HG03521 (cell line): ENCODE measurements around the gene NOTO.
"Not testable (repeated sequence)": the region's sequence is repeated elsewhere in the genome, so short reads cannot be mapped to it uniquely, and the experiment has no call there.

Source experiments
- ATAC-seq: cut with Tn5 transposase; IDR thresholded peaks from one replicate; pipeline ENCODE4 v1.9.1; 2021; ENCODE audit warnings: mild to moderate bottlenecking, moderate library complexity; ENCODE audit not compliant: unreplicated experiment

The NOTO gene

DNA sequence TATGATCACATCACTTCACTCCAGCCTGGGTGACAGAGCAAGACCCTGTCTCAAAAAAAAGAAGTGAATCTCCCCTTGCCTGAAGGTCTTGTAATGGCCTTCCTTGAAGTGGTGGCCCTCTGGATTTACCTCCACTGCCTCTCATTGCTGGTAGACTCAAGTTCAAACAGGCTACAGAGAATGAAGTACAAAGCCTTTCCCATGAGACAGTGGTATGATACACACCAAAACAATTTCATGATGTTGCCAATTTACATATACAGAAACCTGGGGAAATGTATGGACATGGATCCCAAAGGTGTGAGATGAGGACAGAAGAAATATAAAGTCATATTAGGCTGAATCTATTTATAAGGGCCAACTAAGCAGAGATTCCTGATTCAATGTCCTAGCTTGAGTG is 4.8 kb upstream of the NOTO start:
- ATAC-seq: no peak

DNA sequence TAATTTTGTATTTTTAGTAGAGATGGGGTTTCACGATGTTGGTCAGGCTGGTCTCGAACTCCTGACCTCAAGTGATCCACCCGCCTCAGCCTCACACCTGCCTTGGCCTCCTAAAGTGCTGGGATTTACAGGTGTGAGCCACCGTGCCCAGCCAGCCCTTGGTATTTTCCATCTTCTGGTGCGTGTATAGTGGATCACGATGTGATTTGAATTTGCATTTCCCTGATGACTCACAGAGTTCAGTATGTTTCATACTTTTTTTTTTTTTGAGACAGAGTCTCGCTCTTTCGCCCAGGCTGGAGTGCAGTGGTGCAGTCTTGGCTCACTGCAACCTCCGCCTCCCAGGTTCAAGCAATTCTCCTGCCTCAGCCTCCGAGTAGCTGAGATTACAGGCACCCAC is 2.1 kb upstream of the NOTO start:
- ATAC-seq: not testable (repeated sequence)

DNA sequence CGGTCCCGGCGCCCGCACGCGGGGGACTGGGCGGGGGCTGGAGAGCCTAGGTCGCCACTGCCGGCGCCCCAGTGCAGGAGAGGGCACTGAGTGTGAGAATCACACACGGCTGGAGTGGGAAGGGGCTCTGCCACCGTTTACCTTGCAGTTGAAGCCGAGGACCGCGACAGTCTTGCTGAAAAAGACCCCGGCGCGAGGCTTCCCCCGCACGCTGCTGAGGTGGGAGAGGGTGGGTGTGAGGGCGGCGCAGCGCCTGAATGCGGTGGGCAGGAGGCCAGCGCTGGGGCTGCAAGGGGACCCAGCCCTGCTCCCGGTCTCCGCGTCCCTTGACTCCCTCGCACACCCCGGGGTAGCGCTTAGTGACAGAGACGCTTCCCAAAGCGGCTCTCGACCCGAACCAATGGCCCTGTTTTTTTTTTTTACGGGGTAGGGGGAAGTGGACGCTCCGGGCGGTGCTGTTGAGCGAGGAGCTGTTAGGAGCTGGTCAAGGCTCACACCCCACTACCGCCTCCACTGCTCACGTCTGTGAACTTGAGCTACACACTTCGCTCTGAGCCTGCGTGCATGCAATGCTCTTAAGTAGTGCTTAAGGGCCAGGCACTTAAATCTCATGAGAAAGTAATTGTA is 794 bp downstream of the NOTO start:
- no peak for ATAC-seq

DNA sequence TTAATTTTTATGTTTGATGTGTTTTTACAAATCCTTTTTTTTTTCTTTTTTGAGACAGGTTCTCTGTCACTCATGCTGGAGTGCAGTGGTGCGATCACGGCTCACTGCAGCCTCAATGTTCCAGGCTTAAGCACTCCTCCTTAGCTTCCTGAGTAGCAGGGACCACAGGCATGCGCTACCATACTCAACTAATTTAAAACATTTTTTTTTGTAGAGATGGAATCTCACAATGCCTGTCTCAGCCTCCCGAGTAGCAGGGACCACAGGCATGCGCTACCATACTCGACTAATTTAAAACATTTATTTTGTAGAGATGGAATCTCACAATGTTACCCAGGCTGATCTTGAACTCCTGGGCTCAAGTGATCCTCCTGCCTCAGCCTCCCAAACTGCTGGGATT is 3.2 kb downstream of the NOTO start:
- no peak for ATAC-seq

DNA sequence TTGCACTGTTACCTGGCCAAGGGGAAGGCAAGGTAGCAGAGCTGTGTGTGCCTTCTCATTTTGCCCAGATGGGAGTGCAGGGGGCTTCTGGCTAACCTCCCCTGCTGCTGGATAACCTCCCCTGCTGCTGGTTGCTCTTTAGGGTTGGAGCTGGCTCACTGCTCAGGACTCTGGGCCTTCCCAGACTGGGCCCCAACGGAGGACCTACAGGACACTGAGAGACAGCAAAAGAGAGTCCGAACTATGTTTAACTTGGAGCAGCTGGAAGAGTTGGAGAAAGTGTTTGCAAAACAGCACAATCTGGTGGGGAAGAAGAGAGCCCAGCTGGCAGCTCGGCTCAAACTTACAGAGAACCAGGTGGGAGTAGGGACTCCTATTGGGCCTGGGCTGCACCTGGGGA is 5.9 kb downstream of the NOTO start:
- no peak for ATAC-seq

DNA sequence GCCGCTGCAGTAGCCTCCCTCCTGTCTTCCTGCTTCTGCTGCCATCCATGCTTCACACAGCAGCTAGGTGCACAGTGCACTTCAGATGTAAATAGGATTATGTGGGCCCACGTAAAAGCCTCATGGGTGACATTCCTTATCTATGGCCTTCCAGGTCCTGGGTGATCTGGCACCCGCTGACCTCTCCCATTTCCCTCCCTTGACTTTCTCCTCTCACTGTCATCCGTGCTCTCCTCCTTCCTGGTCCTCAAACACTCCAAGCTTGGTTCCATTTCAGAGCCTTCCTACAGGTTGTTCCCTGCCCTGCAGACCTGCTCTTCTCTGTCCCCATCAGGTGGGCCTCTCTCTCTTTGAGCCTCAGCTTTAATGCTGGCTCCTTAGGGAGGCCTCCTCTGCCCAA is 7.6 kb downstream of the NOTO start:
- no peak for ATAC-seq

DNA sequence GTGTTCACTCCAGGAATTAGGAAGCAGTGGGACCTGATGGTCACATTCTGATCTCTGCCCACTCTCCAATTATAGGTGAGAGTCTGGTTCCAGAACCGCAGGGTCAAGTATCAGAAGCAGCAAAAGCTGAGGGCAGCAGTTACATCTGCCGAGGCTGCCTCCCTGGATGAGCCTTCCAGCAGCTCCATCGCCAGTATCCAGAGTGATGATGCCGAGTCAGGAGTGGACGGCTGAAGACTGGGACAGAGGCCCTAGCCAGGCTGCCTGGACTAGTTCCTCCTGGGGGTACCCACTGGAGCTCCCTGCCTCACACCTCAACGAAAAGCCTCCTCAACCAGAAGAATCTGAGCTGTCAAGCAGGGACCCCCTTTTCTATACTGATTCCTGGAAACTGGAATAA is 8.3 kb downstream of the NOTO start:
- ATAC-seq: no peak

DNA sequence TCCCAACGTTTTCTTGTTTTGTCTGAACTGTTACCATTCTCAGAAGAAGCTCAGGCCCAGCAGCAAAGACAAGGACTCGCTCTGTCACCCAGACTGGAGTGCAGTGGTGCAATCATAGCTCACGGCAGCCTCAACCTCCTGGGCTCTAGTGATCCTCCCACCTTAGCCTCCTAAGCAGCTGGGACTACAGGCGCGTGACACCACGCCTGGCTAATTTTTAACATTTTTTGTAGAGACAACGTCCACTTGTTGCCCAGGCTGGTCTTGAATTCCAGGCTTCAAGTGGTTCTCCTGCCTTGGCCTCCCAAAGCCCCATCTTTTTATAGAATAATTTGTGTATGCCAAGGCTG is 9.7 kb downstream of the NOTO start:
- no peak for ATAC-seq

DNA sequence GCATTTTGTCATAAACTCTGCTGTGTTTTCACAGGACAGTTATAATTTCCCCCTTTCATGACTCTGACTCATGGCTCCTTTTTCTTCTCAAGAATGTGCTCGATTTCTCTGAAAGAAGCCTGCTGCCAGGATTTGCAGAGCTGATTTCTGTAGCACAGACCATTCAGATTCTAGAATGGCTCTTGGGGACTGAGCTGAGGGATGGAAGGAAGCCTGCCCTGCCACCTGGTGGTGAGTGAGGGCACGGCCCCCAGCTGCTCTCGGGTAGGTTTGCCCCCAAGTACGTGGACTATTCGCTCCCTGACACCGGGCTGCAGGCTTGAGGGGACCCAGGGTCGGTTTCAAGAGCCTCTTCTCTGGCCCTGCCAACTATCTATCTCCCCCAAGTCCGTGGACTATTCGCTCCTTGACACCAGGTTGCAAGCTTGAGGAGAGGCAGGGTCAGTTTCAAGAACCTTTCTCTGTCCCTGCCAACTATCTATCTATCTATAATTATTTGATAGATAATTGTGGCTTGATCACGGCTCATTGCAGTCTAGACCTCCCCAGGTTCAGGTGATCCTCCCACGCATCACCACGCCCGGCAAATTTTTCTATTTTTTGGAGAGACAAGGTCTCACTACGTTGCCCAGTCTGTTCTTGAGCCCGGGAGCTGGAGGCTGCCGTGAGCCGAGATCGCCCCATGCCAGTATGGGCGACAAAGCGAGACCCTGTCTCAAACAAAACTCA is 10.2 kb downstream of the NOTO start:
- ATAC-seq: peak; percentile 68

DNA sequence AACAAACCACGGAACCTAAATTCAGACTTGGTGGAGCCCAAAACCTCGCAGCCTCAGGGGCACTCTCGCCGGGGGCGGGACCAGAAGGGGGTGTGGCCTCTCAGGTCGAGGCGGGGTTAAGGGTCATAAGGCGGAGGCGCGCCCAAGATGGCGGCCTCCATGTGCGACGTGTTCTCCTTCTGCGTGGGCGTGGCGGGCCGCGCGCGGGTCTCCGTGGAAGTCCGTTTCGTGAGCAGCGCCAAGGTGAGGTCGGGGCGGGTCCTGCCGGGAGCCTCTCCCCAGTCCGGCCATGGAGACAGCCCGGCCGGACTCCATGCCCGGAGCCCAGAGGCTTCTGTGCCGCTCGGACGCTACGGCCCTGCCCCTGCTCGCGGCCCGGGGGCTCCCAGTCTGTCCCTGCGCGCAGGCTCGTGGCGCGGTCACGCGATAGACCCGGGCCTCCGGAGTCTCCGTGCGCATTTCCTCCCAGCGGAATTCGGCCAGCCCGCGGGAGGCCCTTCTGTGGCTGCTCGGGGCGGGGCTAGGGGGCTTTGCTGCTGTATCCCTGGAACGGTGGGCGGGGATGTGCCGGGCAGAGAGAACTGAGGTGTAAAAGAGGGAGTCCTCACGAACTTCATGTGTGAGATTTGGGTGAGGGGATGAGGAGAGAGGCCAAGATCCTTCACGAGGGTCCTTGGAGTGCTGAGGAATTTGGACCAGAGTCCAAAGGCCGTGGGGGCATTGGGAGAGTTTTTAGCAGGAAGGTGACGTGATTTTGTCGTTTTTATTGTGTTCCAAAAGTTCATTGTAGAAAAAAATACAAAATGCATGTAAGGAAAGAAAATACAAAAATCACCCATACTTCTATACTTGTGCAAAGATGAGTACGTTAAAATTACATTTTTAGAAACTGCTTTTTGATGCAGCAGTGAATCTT is 12.0 kb downstream of the NOTO start, which contains the start of gene SMYD5:
TSS of gene SMYD5 (plus strand) at position 126 of the 916 bp plus-strand sequence. CDS start at position 148, 22 bp downstream.
- peak; percentile 88 for ATAC-seq

DNA sequence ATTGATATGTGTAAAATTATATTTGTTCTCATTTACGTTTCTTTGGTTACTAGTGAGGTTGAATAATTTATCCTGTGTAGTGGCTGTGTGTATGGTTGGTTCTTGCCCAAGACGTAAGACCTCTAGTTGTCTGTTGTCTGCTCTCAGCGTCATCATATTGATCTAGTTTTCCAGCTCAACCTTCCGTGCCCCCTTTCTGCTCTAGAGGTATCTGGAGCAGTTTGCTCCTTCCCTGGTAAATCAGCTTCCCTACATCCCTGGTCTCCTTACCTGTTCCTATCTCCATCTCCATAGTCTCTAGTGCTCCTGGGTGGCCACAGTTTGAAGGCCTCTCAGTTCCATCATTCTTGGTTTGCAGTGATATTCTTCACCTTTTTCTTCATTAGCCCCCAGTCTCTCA is 12.9 kb downstream of the NOTO start:
- no peak for ATAC-seq

DNA sequence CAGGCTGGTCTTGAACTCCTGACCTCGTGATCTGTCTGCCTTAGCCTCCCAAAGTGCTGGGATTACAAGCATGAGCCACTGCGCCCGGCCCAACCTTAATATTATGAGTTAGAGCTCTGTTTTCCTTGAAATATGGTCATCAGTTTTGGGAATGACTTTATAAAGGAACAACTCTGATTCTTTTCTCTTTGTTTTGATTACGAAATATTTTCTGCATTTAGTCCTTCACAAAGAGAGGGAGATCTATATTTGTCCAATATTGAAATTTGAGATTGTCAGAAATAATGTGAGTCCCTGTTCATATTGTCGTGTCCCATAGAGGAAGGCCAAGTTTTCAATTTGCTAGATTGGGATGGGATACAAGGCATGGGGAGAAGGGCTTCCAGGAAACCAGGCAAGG is 14.8 kb downstream of the NOTO start:
- ATAC-seq: no peak

DNA sequence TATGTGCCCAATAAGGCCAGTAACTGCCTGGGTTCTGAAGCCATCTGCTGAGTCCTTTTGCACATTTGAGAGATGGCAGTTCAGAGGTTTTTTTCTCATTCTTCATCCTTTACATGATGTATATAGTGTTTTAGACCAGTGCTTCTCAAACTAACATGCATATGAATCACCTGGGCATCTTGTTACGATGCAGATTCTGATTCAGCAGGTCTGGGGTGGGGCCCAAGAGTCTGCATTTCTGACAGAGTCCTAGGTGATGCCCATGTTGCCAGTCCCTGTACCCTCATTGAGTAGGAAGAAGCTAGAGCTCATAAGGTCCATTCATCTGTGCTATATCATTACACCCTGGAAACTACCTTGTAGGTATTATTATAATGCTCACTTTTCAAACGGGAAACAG is 15.5 kb downstream of the NOTO start:
- ATAC-seq: no peak

DNA sequence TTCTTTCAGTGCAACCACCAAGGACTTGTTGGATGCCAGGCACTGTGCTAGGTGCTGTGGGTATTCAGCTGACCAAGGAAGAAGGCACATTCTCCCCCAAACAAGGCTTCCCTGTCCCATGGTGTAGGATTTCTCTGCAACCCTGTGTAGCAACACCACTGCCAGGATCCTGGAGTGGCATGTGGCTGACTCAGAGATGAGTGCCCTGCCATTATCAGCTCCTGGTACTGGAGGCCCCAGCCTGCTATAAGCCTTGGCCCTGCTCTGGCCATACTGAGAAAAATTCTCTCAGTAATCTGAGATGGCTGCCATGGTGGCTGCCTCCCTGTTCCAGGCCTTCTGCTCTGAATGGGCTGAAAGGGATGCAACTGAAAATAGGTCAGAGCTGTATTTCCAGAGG is 15.9 kb downstream of the NOTO start:
- no peak for ATAC-seq

DNA sequence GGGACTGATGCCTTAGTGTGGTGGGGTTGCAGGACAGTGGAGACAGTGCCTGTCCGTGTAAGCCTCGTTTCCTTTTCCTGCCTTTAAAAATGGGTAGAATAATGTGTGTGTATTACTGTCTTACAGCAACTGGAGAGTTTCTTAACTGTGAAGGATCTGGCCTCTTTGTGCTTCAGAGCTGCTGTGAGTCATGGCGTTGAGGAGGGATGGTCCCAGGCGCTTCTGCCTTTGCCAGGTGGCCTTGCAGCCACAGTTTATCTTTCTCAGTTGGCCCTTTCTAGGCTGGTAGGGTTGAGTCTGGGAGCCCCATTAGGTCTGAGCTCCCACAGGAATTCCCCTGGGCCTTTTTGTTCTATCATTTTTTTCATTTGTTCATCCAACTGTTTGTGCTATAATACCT is 21.4 kb downstream of the NOTO start:
- no peak for ATAC-seq

DNA sequence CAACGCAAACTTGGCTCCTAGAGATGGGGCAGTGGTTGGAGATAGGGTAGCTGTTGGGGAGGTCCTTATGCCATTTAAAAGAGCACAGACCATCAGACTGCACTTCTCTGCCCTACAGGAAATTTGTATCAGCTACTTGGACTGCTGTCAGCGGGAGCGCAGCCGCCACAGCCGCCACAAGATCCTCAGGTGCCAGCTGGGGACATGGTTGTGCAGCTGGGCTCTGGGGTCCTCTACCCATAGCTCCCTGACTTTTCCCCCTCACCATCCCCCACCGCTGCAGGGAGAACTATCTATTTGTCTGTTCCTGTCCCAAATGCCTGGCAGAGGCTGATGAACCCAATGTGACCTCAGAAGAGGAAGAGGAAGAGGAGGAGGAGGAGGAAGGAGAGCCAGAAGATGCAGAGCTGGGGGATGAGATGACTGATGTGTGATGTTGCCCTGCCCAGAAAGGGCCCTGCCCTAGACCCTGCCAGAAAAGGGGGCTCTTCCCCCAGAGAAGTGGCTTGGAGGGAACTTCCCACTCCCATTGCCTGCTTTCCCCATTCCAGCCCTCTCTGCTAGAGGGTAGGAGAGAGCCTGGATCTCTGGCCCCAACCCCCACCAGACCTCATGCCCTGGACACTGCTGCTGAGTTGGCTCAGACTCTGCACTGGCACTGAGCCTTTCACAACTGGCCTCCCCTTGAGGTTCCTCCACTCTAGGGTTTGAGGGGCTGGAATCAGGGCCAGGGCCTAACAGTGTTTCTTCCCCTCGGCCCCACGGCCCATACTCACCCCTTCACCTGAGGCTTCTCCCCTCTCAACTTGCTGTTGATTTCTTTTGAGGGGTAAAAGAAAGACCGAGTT is 23.4 kb downstream of the NOTO start:
- no peak for ATAC-seq

DNA sequence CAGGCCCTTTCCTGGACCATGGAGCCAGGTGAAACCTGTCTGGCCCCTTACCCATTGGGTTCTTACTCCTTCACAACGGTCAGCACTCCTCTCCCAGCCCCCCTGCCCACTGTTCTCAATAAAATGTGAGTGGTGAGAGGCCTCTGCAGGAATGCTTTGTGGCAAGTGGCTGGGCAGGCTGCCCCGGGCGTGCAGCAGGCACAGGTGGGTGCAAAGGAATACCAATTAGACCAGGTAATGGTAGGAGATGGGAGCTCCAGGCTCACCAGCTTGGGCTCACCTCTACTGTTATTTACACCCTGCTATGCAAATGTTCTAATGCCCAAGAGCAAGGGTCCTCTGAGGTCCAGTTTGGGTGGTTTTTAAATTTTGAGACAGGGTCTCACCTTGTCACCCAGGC is 24.7 kb downstream of the NOTO start:
- no peak for ATAC-seq

DNA sequence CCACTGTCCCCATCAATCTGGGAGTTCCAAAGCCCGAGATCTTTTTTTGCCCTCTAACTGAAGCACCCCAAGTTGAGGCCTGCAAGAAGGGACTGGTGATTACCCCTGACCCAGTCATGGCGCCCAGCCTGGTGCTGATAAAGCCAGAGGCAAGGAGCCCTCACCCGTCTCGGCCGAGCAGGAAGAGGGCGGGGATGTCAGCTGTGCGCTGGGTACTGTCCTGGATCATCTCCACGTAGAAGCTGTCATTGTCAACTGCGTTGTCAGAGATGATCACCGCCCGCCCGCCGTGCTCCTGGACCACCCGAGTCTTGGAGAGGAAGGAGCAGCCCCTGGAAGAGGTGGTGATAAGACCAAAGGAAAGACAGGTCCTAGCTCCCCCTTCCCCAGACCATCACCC is 26.3 kb downstream of the NOTO start:
- ATAC-seq: no peak

DNA sequence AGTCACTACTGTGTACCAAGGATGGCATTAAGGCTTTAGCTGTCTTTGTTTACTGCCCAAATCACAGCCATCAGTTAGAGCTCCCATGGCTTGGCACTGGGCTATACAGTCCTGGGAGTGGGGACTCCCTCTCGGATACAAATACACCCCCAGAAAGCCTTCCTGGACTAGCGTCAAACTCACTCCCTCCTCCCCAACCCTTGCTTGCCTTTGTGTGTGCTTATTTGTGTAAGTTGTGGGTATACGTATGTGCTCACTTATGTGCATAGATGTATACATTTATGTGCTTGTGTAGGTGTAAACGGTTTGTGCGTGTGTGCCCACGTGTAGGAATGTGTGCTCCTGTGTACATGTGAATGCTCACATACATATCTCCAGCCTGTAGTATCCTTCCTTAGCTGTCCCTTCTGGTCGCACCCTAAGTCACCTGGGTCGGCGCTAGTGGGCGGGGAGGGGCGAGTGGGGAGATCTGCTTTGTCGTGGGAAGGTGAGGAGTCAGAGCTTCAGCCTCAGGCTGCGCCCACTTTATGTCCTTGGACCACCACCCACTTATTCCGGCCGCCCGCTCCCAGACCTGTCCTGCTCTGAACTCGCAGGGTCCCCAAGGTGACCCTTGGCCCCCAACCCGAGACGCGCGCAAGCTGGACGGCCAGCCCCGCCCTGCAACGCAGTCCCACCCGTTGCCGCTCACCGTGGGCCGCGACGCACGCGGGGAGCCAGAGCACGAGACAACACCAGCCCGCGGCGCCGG is 30.2 kb downstream of the NOTO start:
- ATAC-seq: peak; percentile 6
